Neural progenitor cell (in vitro differentiated cells): ENCODE results near the gene LUC7L3. TPM values are rescaled to one million over a fixed set of nuclear protein-coding genes. Genes with fewer than 3 reads are reported as not detected.

Experiments used
- DNase-seq: peaks from one replicate; pipeline ENCODE4 v3.0.0-alpha.2; 2016; ENCODE audit warnings: low spot score
- H2AFZ ChIP-seq: fragments of 200-600 bp; sonication (generic); replicated peaks from 2 replicates; pipeline ENCODE4 v1.6.1; 2016; ENCODE audit warnings: antibody characterized with exemption
- H3F3A ChIP-seq: fragments of 200-600 bp; sonication (generic); 2 replicates; pipeline ENCODE4 v1.6.1; 2016; ENCODE audit warnings: antibody characterized with exemption, low read depth
- H3K27ac ChIP-seq: fragments of 200-600 bp; sonication (generic); 2 replicates; pipeline ENCODE4 v1.5.1; 2016; ENCODE audit warnings: mild to moderate bottlenecking
- H3K27me3 ChIP-seq: fragments of 200-600 bp; sonication (generic); 2 replicates; pipeline ENCODE4 v1.6.1; 2016; ENCODE audit warnings: mild to moderate bottlenecking, moderate library complexity
- H3K36me3 ChIP-seq: fragments of 200-600 bp; sonication (generic); 2 replicates; pipeline ENCODE4 v1.5.1; 2016
- H3K4me1 ChIP-seq: fragments of 200-600 bp; sonication (generic); 2 replicates; pipeline ENCODE4 v1.6.1; 2016; ENCODE audit warnings: mixed run types
- H3K4me2 ChIP-seq: fragments of 200-600 bp; sonication (generic); 2 replicates; pipeline ENCODE4 v1.6.1; 2016
- H3K4me3 ChIP-seq: fragments of 200-600 bp; sonication (generic); 2 replicates; pipeline ENCODE4 v1.5.1; 2016
- H3K79me2 ChIP-seq: fragments of 200-600 bp; sonication (generic); 2 replicates; pipeline ENCODE4 v1.6.1; 2016; ENCODE audit warnings: low read depth
- H3K9ac ChIP-seq: fragments of 200-600 bp; sonication (generic); 2 replicates; pipeline ENCODE4 v1.6.1; 2016
- H3K9me3 ChIP-seq: fragments of 200-600 bp; sonication (generic); 2 replicates; pipeline ENCODE4 v1.5.1; 2016; ENCODE audit warnings: low read depth
- H4K20me1 ChIP-seq: fragments of 200-600 bp; sonication (generic); 2 replicates; pipeline ENCODE4 v1.6.1; 2016; ENCODE audit warnings: low read depth
- H3K27ac Mint-ChIP-seq: 3 replicates; pipeline ENCODE4 v1.8.0; 2021; ENCODE audit warnings: mixed read lengths
- H3K27me3 Mint-ChIP-seq: 2 replicates; pipeline ENCODE4 v1.8.0; 2022; ENCODE audit warnings: low read depth, mild to moderate bottlenecking, inconsistent platforms, moderate library complexity, mixed read lengths; ENCODE audit not compliant: insufficient read depth
- H3K36me3 Mint-ChIP-seq: 3 replicates; pipeline ENCODE4 v1.8.0; 2021; ENCODE audit warnings: mixed read lengths
- H3K4me1 Mint-ChIP-seq: 3 replicates; pipeline ENCODE4 v1.8.0; 2021; ENCODE audit warnings: mixed read lengths
- H3K4me3 Mint-ChIP-seq: 3 replicates; pipeline ENCODE4 v1.8.0; 2021; ENCODE audit warnings: mild to moderate bottlenecking, moderate library complexity, mixed read lengths
- H3K9me3 Mint-ChIP-seq: 3 replicates; pipeline ENCODE4 v1.8.0; 2020; ENCODE audit warnings: mixed read lengths
- CTCF ChIP-seq: fragments of 200-600 bp; sonication (generic); IDR thresholded peaks from 2 replicates; pipeline ENCODE4 v1.5.1; 2017; ENCODE audit warnings: antibody characterized with exemption, mild to moderate bottlenecking
- EZH2 ChIP-seq: fragments of 200-600 bp; sonication (generic); IDR thresholded peaks from 2 replicates; pipeline ENCODE4 v1.6.1; 2017; ENCODE audit warnings: antibody characterized with exemption, mild to moderate bottlenecking, moderate library complexity
- EZH2phosphoT487 ChIP-seq: fragments of 200-600 bp; sonication (generic); IDR thresholded peaks from 2 replicates; pipeline ENCODE4 v1.6.1; 2017; ENCODE audit warnings: antibody characterized with exemption
- total RNA-seq: library from RNA; depleted of rRNA; stranded (reverse); fragments of >200 nt; gene quantifications from 2 replicates; pipeline ENCODE4 v1.2.3, GENCODE V29; 2015; ENCODE audit warnings: low replicate concordance

The LUC7L3 gene
- total RNA-seq, 1 donor from 2014 or later, result 374 TPM

DNA sequence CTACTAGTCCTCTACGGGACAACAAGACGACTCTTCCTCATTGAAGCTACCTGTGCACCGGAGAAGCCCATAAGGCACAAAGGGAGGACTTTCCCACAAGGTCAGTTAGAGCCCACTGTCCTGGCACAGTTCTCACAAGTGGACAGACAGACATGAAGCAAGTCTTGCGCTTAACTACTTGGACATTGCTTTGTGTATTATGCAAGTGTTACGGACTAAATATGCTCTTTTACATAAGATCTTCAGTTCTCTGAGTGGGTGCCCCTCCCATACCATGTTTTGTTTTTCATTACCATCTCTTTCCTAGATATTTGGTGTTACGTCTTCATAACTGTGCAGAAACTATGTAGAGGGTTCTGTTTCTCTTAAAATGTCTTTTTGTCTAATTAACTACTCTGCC lies 29.8 kb downstream of the LUC7L3 start:
- Mint-ChIP-seq H3K9me3 (no peaks in the 10 kb centered on the region), H3K4me1 (no peaks in the 10 kb centered on the region), H3K27ac (no peak overlapping the region), H3K4me3 (no peak overlapping the region), H3K27me3 (no peaks in the 10 kb centered on the region), H3K36me3 (peaks cover 28% of the 10 kb centered on the region)
- H3K4me2 ChIP-seq, result no peak overlapping the region
- no peak overlapping the region for H2AFZ ChIP-seq
- no peak overlapping the region for H3K4me3 ChIP-seq
- TF ChIP-seq CTCF (no peak), EZH2phosphoT487 (no peak), EZH2 (no peak)
- H3K27me3 ChIP-seq, result no peaks in the 10 kb centered on the region
- H3F3A ChIP-seq, result peaks cover 47% of the 10 kb centered on the region
- peaks cover 9% of the 10 kb centered on the region for H3K79me2 ChIP-seq
- no peak for DNase-seq
- H3K9me3 ChIP-seq, result no peaks in the 10 kb centered on the region
- no peak overlapping the region for H3K9ac ChIP-seq
- H3K4me1 ChIP-seq, result no peaks in the 10 kb centered on the region
- H3K27ac ChIP-seq, result no peak overlapping the region
- H4K20me1 ChIP-seq, result peaks cover 29% of the 10 kb centered on the region
- H3K36me3 ChIP-seq, result peaks cover 70% of the 10 kb centered on the region

GRCh38 chr17:50754521-50754920 lies 35.1 kb downstream of the LUC7L3 start:
- no peak overlapping the region for H3K4me3 ChIP-seq
- DNase-seq, result no peak

GRCh38 chr17:50758524-50758923 lies 39.1 kb downstream of the LUC7L3 start:
- Histone ChIP-seq H3K36me3 (peaks cover 18% of the 10 kb centered on the region), H3F3A (peaks cover 51% of the 10 kb centered on the region), H3K4me3 (no peak overlapping the region), H3K4me1 (no peaks in the 10 kb centered on the region), H2AFZ (no peak overlapping the region), H3K27ac (no peak overlapping the region), H3K4me2 (no peak overlapping the region), H3K9me3 (no peaks in the 10 kb centered on the region), H3K79me2 (no peaks in the 10 kb centered on the region), H3K27me3 (no peaks in the 10 kb centered on the region), H3K9ac (no peak overlapping the region), H4K20me1 (no peaks in the 10 kb centered on the region)
- Mint-ChIP-seq H3K4me1 (peaks cover 12% of the 10 kb centered on the region), H3K27ac (peak overlapping the region; percentile 5), H3K4me3 (no peak overlapping the region), H3K9me3 (no peaks in the 10 kb centered on the region), H3K36me3 (peaks cover 6% of the 10 kb centered on the region), H3K27me3 (peaks cover 3% of the 10 kb centered on the region)
- TF ChIP-seq EZH2phosphoT487 (no peak), EZH2 (no peak), CTCF (no peak)
- DNase-seq, result no peak

More at GRCh38 chr17:50754521-50754920, 35.1 kb downstream of the LUC7L3 start:
- Mint-ChIP-seq H3K27ac (no peak overlapping the region), H3K27me3 (no peaks in the 10 kb centered on the region), H3K4me3 (no peak overlapping the region), H3K4me1 (peaks cover 3% of the 10 kb centered on the region), H3K36me3 (peaks cover 13% of the 10 kb centered on the region), H3K9me3 (no peaks in the 10 kb centered on the region)
- peaks cover 67% of the 10 kb centered on the region for H3F3A ChIP-seq
- H3K36me3 ChIP-seq, result peaks cover 47% of the 10 kb centered on the region
- peaks cover 6% of the 10 kb centered on the region for H4K20me1 ChIP-seq
- H3K4me1 ChIP-seq, result no peaks in the 10 kb centered on the region
- H2AFZ ChIP-seq, result no peak overlapping the region
- H3K9ac ChIP-seq, result no peak overlapping the region
- TF ChIP-seq EZH2phosphoT487, result no peak
- no peak for TF ChIP-seq CTCF
- TF ChIP-seq EZH2, result no peak
- no peaks in the 10 kb centered on the region for H3K27me3 ChIP-seq
- H3K79me2 ChIP-seq, result no peaks in the 10 kb centered on the region
- no peak overlapping the region for H3K27ac ChIP-seq
- H3K4me2 ChIP-seq, result no peak overlapping the region
- H3K9me3 ChIP-seq, result no peaks in the 10 kb centered on the region
